ENCODE results near the gene CCNF. TPM values are rescaled to one million over a fixed set of nuclear protein-coding genes. Genes with fewer than 3 reads are reported as not detected.

The CCNF gene
- total RNA-seq, 1 experiment from 2014 or later = 35.8 TPM

GRCh38 chr16:2447920-2448583 lies 18.8 kb downstream of the CCNF start:
- intact Hi-C loops (cut with micrococcal nuclease; ENCODE audit: unreplicated experiment) = no loop called here
- no peak for TF ChIP-seq CTCF (IDR thresholded peaks at IDR 0.05)
- TF ChIP-seq REST (IDR thresholded peaks at IDR 0.05; ENCODE audit: insufficient read depth in 1 of 2, low read depth in 2 of 2, low read length in 1 of 2) = no peak
- in situ Hi-C loops (cut with HindIII; ENCODE audit: low pct_unique_long_range_greater_than_20kb, low sequenced_read_pairs) = no loop called here

GRCh38 chr16:2449118-2449517 lies 19.9 kb downstream of the CCNF start:
- POLR2A ChIA-PET = interaction anchor here (0.6 kb wide), 1 partner anchor 19 kb away, joined by 8 read pairs; no protein-coding TSS in a partner anchor
- Histone ChIP-seq H3K36me3 (ENCODE audit: control insufficient read depth, insufficient read depth, low read length) (peaks cover 9% of the 10 kb centered on the region), H3K4me1 (ENCODE audit: control insufficient read depth, insufficient read depth, low read length) (no peaks in the 10 kb centered on the region), H3K27me3 (ENCODE audit: control insufficient read depth, insufficient read depth, low read length) (no peaks in the 10 kb centered on the region), H3K27ac (ENCODE audit: low read length) (no peak overlapping the region), H3K4me3 (ENCODE audit: low read depth in 2 of 2, low read length in 2 of 2) (no peak overlapping the region), H3K9me3 (ENCODE audit: control insufficient read depth, insufficient read depth, low read depth, low read length) (no peaks in the 10 kb centered on the region)
- in situ Hi-C loops (cut with HindIII; ENCODE audit: low pct_unique_long_range_greater_than_20kb, low sequenced_read_pairs) = no loop called here
- BruUV-seq (replicated peaks) = no TSS peak
- ATAC-seq (no peak), DNase-seq (ENCODE audit: low read depth, low spot score) (no peak)
- TF ChIP-seq CTCF (IDR thresholded peaks at IDR 0.05) = no peak
- TF ChIP-seq POLR2AphosphoS5 (IDR thresholded peaks at IDR 0.05; ENCODE audit: low read depth, low read length) = no peak
- TF ChIP-seq REST (IDR thresholded peaks at IDR 0.05; ENCODE audit: insufficient read depth in 1 of 2, low read depth in 2 of 2, low read length in 1 of 2) = no peak
- TF ChIP-seq TCF7L2 (IDR thresholded peaks at IDR 0.05; ENCODE audit: low read depth, low read length) = no peak
- TF ChIP-seq SIN3A (IDR thresholded peaks at IDR 0.05; ENCODE audit: borderline replicate concordance, insufficient read depth, low read depth, low read length) = no peak
- intact Hi-C loops (cut with micrococcal nuclease; ENCODE audit: unreplicated experiment) = no loop called here
- CTCF ChIA-PET = no interaction called here

More at GRCh38 chr16:2447920-2448583, 18.8 kb downstream of the CCNF start:
- DNase-seq (ENCODE audit: low read depth, low spot score) (no peak), ATAC-seq (no peak)
- H3K4me1 ChIP-seq (ENCODE audit: control insufficient read depth, insufficient read depth, low read length) = no peaks in the 10 kb centered on the region
- no peak overlapping the region for H3K4me3 ChIP-seq (ENCODE audit: low read depth in 2 of 2, low read length in 2 of 2)
- no peaks in the 10 kb centered on the region for H3K9me3 ChIP-seq (ENCODE audit: control insufficient read depth, insufficient read depth, low read depth, low read length)
- ChIA-PET POLR2A (interaction anchor here (0.8 kb wide), 1 partner anchor 12 kb away, joined by 3 read pairs; no protein-coding TSS in a partner anchor), CTCF (no interaction called here)
- no peak overlapping the region for H3K27ac ChIP-seq (ENCODE audit: low read length)
- BruUV-seq (replicated peaks) = no TSS peak
- no peaks in the 10 kb centered on the region for H3K27me3 ChIP-seq (ENCODE audit: control insufficient read depth, insufficient read depth, low read length)
- H3K36me3 ChIP-seq (ENCODE audit: control insufficient read depth, insufficient read depth, low read length) = peaks cover 15% of the 10 kb centered on the region

Measured in Panc1 (cell line).